IMR-90 (cell line): ENCODE results near the gene MAGI1.

Experiments used
- CEBPB ChIP-seq: IDR thresholded peaks from 2 replicates; pipeline ENCODE4 v1.6.1; 2012; ENCODE audit warnings: low read depth, low read length, improper control_type of control experiment
- CHD1 ChIP-seq: IDR thresholded peaks from 2 replicates; pipeline ENCODE4 v1.6.1; 2012; ENCODE audit warnings: low read depth, low read length, improper control_type of control experiment
- MXI1 ChIP-seq: IDR thresholded peaks from 2 replicates; pipeline ENCODE4 v1.6.1; 2012; ENCODE audit warnings: low read depth, mild to moderate bottlenecking, low read length, moderate library complexity, borderline replicate concordance
- SMC3 ChIP-seq: fragments of 150-350 bp; IDR thresholded peaks from 2 replicates; pipeline ENCODE4 v1.6.1; 2016; ENCODE audit warnings: low read depth, mild to moderate bottlenecking, antibody characterized with exemption, low read length, moderate library complexity
- TF ChIP-seq, protein P1 (sequence below): conservative IDR thresholded peaks from 2 replicates; pipeline ENCODE4 v1.5.1; 2012; ENCODE audit warnings: mild to moderate bottlenecking, low read depth, low read length, improper control_type of control experiment

DNA sequence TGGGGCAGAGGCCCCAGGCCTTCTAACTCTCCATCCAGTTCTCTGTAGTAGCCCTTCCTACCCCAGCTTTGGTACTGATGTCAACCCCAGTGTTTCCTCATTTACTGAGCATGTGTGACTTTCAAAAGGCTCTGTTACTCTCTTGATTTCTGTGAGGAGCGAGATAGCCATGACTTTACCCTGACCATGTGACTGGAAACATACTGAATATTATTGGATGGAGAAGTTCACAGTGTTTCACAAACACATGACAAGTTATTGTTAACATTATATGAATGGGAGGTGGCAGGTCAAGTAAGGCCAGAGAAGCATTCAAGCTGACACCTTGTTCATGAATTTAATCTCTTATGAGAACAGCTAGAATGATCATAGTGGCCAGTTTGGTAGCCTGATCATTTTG is 53.7 kb downstream of the MAGI1 start:
- TF ChIP-seq, protein P1, sequence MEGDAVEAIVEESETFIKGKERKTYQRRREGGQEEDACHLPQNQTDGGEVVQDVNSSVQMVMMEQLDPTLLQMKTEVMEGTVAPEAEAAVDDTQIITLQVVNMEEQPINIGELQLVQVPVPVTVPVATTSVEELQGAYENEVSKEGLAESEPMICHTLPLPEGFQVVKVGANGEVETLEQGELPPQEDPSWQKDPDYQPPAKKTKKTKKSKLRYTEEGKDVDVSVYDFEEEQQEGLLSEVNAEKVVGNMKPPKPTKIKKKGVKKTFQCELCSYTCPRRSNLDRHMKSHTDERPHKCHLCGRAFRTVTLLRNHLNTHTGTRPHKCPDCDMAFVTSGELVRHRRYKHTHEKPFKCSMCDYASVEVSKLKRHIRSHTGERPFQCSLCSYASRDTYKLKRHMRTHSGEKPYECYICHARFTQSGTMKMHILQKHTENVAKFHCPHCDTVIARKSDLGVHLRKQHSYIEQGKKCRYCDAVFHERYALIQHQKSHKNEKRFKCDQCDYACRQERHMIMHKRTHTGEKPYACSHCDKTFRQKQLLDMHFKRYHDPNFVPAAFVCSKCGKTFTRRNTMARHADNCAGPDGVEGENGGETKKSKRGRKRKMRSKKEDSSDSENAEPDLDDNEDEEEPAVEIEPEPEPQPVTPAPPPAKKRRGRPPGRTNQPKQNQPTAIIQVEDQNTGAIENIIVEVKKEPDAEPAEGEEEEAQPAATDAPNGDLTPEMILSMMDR = no peak
- TF ChIP-seq CEBPB (no peak), SMC3 (no peak), MXI1 (no peak), CHD1 (no peak)
